GM13977 (cell line): ENCODE data around the gene NUAK1.

ENCODE experiments used
- DNase-seq: peaks from one replicate; pipeline ENCODE4 v3.0.0; 2012; ENCODE audit warnings: low spot score
- CTCF ChIP-seq: IDR thresholded peaks from 2 replicates; pipeline ENCODE4 v1.5.1; 2012; ENCODE audit warnings: mild to moderate bottlenecking, control low read depth; ENCODE audit not compliant: insufficient read depth; ENCODE audit errors: extremely low read depth, missing control alignments
- in situ Hi-C: fragments of 300-500 bp; cut with MboI; formaldehyde crosslinking; loops from one replicate; pipeline ENCODE4 v1.12.0; 2022; ENCODE audit warnings: low sequenced_read_pairs, low pct_unique_long_range_greater_than_20kb, mixed read lengths, inconsistent platforms; ENCODE audit not compliant: unreplicated experiment

Gene NUAK1

DNA sequence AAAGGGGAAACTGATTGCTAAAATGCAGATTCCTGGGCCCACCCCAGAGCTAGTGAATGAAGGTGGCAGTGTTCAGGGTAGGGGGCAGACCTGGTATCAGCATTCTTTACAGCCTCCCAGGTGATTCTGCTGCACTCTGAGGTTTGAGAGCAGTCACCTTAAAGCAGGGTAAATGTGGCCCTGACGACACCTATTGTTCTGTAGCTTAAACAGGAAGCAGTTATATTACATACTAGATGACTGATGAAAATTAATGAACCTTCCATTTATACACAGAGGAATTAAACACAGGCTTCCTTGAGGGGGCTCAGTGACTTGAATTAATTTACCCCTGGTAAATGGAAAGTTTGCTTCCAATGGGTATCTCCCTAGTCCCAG lies 25.3 kb downstream of the NUAK1 start:
- in situ Hi-C loops, result no loop called here
- DNase-seq, result no peak
- no peak for TF ChIP-seq CTCF

GRCh38 chr12:106113042-106113441 lies 25.7 kb downstream of the NUAK1 start:
- DNase-seq, result no peak
- TF ChIP-seq CTCF, result no peak
- in situ Hi-C loops, result no loop called here

- TF ChIP-seq CTCF, result no peak
- DNase-seq, result no peak
- in situ Hi-C loops, result no loop called here
Measured at GRCh38 chr12:106112145-106112821, 26.5 kb downstream of the NUAK1 start.

- in situ Hi-C loops, result no loop called here
- no peak for DNase-seq
- no peak for TF ChIP-seq CTCF
Measured at GRCh38 chr12:106110626-106111300, 28.0 kb downstream of the NUAK1 start.

GRCh38 chr12:106109168-106109910 lies 29.4 kb downstream of the NUAK1 start:
- DNase-seq, result no peak
- in situ Hi-C loops, result no loop called here
- TF ChIP-seq CTCF, result no peak

- in situ Hi-C loops, result no loop called here
- TF ChIP-seq CTCF, result no peak
- no peak for DNase-seq
Measured at GRCh38 chr12:106108185-106108835, 30.4 kb downstream of the NUAK1 start.
